ENCODE data around the gene ZNF496. TPM values are rescaled to one million over a fixed set of nuclear protein-coding genes. Genes with fewer than 3 reads are reported as not detected.

ZNF496 gene
- total RNA-seq, 2 experiments from 2014 or later: 15.8 to 19.9 TPM

- H3K4me1 Mint-ChIP-seq (ENCODE audit: low read depth): peaks cover 22% of the 10 kb centered on the region
- POLR2A ChIA-PET: no interaction called here
- H3K36me3 Mint-ChIP-seq (ENCODE audit: low read depth): no peaks in the 10 kb centered on the region
- CTCF ChIA-PET: no interaction called here
- peaks cover under 1% of the 10 kb centered on the region for H3K4me1 ChIP-seq (ENCODE audit: insufficient read depth, low read length)
- intact Hi-C loops (cut with DNase I, micrococcal nuclease): loop anchor here in 1 of 2 experiments (10.0 kb wide), 1 partner anchor 133 kb away; no protein-coding TSS in a partner anchor
- no peak for ATAC-seq (ENCODE audit: poor library complexity)
- H3K9me3 Mint-ChIP-seq: no peaks in the 10 kb centered on the region
- no peaks in the 10 kb centered on the region for H3K27me3 ChIP-seq (ENCODE audit: control insufficient read depth in 1 of 2, insufficient read depth in 2 of 2, low read length in 2 of 2)
- H3K4me3 ChIP-seq (ENCODE audit: low read length): no peak overlapping the region
- TF ChIP-seq, protein P1, sequence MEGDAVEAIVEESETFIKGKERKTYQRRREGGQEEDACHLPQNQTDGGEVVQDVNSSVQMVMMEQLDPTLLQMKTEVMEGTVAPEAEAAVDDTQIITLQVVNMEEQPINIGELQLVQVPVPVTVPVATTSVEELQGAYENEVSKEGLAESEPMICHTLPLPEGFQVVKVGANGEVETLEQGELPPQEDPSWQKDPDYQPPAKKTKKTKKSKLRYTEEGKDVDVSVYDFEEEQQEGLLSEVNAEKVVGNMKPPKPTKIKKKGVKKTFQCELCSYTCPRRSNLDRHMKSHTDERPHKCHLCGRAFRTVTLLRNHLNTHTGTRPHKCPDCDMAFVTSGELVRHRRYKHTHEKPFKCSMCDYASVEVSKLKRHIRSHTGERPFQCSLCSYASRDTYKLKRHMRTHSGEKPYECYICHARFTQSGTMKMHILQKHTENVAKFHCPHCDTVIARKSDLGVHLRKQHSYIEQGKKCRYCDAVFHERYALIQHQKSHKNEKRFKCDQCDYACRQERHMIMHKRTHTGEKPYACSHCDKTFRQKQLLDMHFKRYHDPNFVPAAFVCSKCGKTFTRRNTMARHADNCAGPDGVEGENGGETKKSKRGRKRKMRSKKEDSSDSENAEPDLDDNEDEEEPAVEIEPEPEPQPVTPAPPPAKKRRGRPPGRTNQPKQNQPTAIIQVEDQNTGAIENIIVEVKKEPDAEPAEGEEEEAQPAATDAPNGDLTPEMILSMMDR (IDR thresholded peaks at IDR 0.05): no peak
- H3K4me3 Mint-ChIP-seq: no peak overlapping the region
- no peak for DNase-seq
- no peak overlapping the region for H3K27ac Mint-ChIP-seq
- no peaks in the 10 kb centered on the region for H3K36me3 ChIP-seq (ENCODE audit: insufficient read depth, low read length)
- no peak overlapping the region for H3K27ac ChIP-seq (ENCODE audit: low read depth in 1 of 2, low read length in 2 of 2)
- H3K9me3 ChIP-seq (ENCODE audit: control insufficient read depth in 1 of 2, insufficient read depth in 1 of 2, low read length in 2 of 2): no peaks in the 10 kb centered on the region
- H3K27me3 Mint-ChIP-seq: no peaks in the 10 kb centered on the region
These were observed 6.3 kb upstream of the ZNF496 start for GRCh38 chr1:247337961-247338360.

DNA sequence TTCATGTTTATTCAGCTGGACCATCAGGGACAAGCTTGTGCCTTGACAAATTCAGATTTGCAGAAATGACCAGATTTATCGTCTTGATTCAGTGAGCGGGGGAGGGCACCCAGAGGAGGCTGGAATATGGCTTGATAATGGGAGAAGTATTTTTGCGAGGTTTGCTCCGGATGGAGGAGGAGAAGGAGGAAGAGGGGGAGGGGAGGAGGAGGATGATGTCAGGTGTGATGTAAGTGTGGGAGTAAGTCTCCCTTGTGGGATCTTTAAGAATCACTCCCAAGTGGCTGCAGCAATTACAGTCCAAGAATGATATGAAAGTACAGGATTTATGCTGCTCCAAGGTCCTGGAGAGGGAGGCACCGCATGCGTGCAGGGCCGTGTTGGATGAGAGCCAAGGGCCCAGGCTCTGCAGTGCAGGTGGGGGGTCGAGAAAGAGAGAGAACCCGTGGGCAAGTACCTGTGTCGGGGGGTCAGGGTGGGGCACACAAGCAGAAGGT, 5.6 kb upstream of the ZNF496 start:
- TF ChIP-seq, protein P1 (IDR thresholded peaks at IDR 0.05): no peak
- Mint-ChIP-seq H3K27me3 (no peaks in the 10 kb centered on the region), H3K27ac (no peak overlapping the region), H3K4me1 (ENCODE audit: low read depth) (peaks cover 29% of the 10 kb centered on the region), H3K36me3 (ENCODE audit: low read depth) (no peaks in the 10 kb centered on the region), H3K9me3 (no peaks in the 10 kb centered on the region), H3K4me3 (no peak overlapping the region)
- intact Hi-C loops (cut with DNase I, micrococcal nuclease): loop anchor here in 1 of 2 experiments (10.0 kb wide), 1 partner anchor 132 kb away; no protein-coding TSS in a partner anchor
- Histone ChIP-seq H3K4me3 (ENCODE audit: low read length) (no peak overlapping the region), H3K27ac (ENCODE audit: low read depth in 1 of 2, low read length in 2 of 2) (no peak overlapping the region), H3K4me1 (ENCODE audit: insufficient read depth, low read length) (peaks cover 7% of the 10 kb centered on the region), H3K9me3 (ENCODE audit: control insufficient read depth in 1 of 2, insufficient read depth in 1 of 2, low read length in 2 of 2) (no peaks in the 10 kb centered on the region), H3K36me3 (ENCODE audit: insufficient read depth, low read length) (no peaks in the 10 kb centered on the region), H3K27me3 (ENCODE audit: control insufficient read depth in 1 of 2, insufficient read depth in 2 of 2, low read length in 2 of 2) (no peaks in the 10 kb centered on the region)
- ChIA-PET CTCF (no interaction called here), POLR2A (no interaction called here)
- ATAC-seq (ENCODE audit: poor library complexity) (no peak), DNase-seq (no peak)

GRCh38 chr1:247336390-247336789, 4.7 kb upstream of the ZNF496 start:
- intact Hi-C loops (cut with DNase I, micrococcal nuclease): loop anchor here in 1 of 2 experiments (10.0 kb wide), 1 partner anchor 132 kb away; no protein-coding TSS in a partner anchor
- CTCF ChIA-PET: no interaction called here
- Histone ChIP-seq H3K27ac (ENCODE audit: low read depth in 1 of 2, low read length in 2 of 2) (no peak overlapping the region), H3K4me3 (ENCODE audit: low read length) (no peak overlapping the region), H3K4me1 (ENCODE audit: insufficient read depth, low read length) (peaks cover 9% of the 10 kb centered on the region), H3K9me3 (ENCODE audit: control insufficient read depth in 1 of 2, insufficient read depth in 1 of 2, low read length in 2 of 2) (no peaks in the 10 kb centered on the region), H3K36me3 (ENCODE audit: insufficient read depth, low read length) (no peaks in the 10 kb centered on the region), H3K27me3 (ENCODE audit: control insufficient read depth in 1 of 2, insufficient read depth in 2 of 2, low read length in 2 of 2) (no peaks in the 10 kb centered on the region)
- Mint-ChIP-seq H3K4me3 (no peak overlapping the region), H3K9me3 (no peaks in the 10 kb centered on the region), H3K27ac (no peak overlapping the region), H3K36me3 (ENCODE audit: low read depth) (no peaks in the 10 kb centered on the region), H3K4me1 (ENCODE audit: low read depth) (peaks cover 30% of the 10 kb centered on the region), H3K27me3 (no peaks in the 10 kb centered on the region)
- TF ChIP-seq, protein P1 (IDR thresholded peaks at IDR 0.05): no peak
- no peak for DNase-seq
- POLR2A ChIA-PET: no interaction called here
- ATAC-seq (ENCODE audit: poor library complexity): no peak

Measured in CD4-positive, alpha-beta T cell (primary cell).